Gastroesophageal sphincter (tissue), 4 donors: ENCODE data around the gene OR1N1. TPM values are rescaled to one million over a fixed set of nuclear protein-coding genes. Genes with fewer than 3 reads are reported as not detected.

Experiments
- ATAC-seq: fragments of 150-250 bp; one replicate; pipeline ENCODE4 v1.9.1; 2016; ENCODE audit warnings: mild to moderate bottlenecking, moderate library complexity
- H3K27ac ChIP-seq, 4 donors: fragments of 200-600 bp; sonication (generic) in 3 of 4; 1 replicate in 3 of 4; 2 replicates in 1 of 4; pipeline ENCODE4 v1.5.1; 2016 to 2019
- H3K27me3 ChIP-seq: fragments of 200-600 bp; sonication (generic); one replicate; pipeline ENCODE4 v1.5.1; 2019
- H3K36me3 ChIP-seq, 2 donors: fragments of 200-600 bp; sonication (generic); one replicate each; pipeline ENCODE4 v1.5.1; 2019; ENCODE audit warnings: control low read depth in 1 of 2
- H3K4me1 ChIP-seq, 3 donors: fragments of 200-600 bp; sonication (generic); 1 replicate in 2 of 3; 2 replicates in 1 of 3; pipeline ENCODE4 v1.5.1; 2016 to 2019; ENCODE audit warnings: control low read depth in 2 of 3
- H3K4me3 ChIP-seq, 2 donors: fragments of 200-600 bp; sonication (generic); one replicate each; pipeline ENCODE4 v1.5.1; 2019; ENCODE audit warnings: mild to moderate bottlenecking in 1 of 2, moderate library complexity in 1 of 2
- H3K9me3 ChIP-seq, 3 donors: fragments of 200-600 bp; sonication (generic); one replicate each; pipeline ENCODE4 v1.5.1; 2017 to 2019; ENCODE audit warnings: control low read depth in 2 of 3
- CTCF ChIP-seq, 4 experiments: fragments of 200-600 bp in 2 of 4; fragments of 450-650 bp in 2 of 4; sonication (generic) in 1 of 4; IDR thresholded peaks; one replicate each; pipeline ENCODE4 v1.5.1; 2017 to 2019; ENCODE audit warnings: antibody characterized with exemption in 4 of 4, mild to moderate bottlenecking in 2 of 4, moderate library complexity in 2 of 4
- EP300 ChIP-seq: sonication (generic); formaldehyde crosslinking; IDR thresholded peaks from one replicate; pipeline ENCODE4 v1.6.1; 2017; ENCODE audit warnings: antibody characterized with exemption, mild to moderate bottlenecking
- POLR2A ChIP-seq, 2 donors: fragments of 450-650 bp; IDR thresholded peaks; one replicate each; pipeline ENCODE4 v1.6.1; 2017; ENCODE audit warnings: antibody characterized with exemption in 2 of 2, mild to moderate bottlenecking in 2 of 2, moderate library complexity in 1 of 2
- POLR2AphosphoS5 ChIP-seq: sonication (generic); formaldehyde crosslinking; IDR thresholded peaks from one replicate; pipeline ENCODE4 v1.6.1; 2017; ENCODE audit warnings: antibody characterized with exemption
- WGBS, 2 donors: methylation state at CpG; one replicate each; pipeline ENCODE4 v1.1.5; 2018; ENCODE audit warnings: low coverage in 1 of 2; 5-methylcytosine and 5-hydroxymethylcytosine counted together
- total RNA-seq, 4 donors: library from RNA; depleted of rRNA; stranded (reverse); fragments of >200 nt; gene quantifications; one replicate each; pipeline ENCODE4 v1.1.0, GENCODE V29; 2016

The OR1N1 gene
- total RNA-seq, result not detected

- Histone ChIP-seq H3K4me1 (no peaks in the 10 kb centered on the region), H3K36me3 (no peaks in the 10 kb centered on the region), H3K9me3 (no peaks in the 10 kb centered on the region), H3K4me3 (no peak within 1 kb of the TSS), H3K27ac (no peak within 1 kb of the TSS), H3K27me3 (peaks cover 4% of the 10 kb centered on the region)
- no peak for ATAC-seq
- WGBS, 2 donors, result 82 to 90% methylated on average over 3 of the region's 3 CpGs
- TF ChIP-seq POLR2A (IDR thresholded peaks at IDR 0.05), result no peak
- no peak for TF ChIP-seq POLR2AphosphoS5
- no peak for TF ChIP-seq EP300
- no peak for TF ChIP-seq CTCF (IDR thresholded peaks at IDR 0.05)
These were observed at the start of gene OR1N1 for GRCh38 chr9:122527193-122527592. Gene OR1N1 (minus strand): TSS chr9:122527293. CDS start chr9:122527293, 0 bp downstream.

GRCh38 chr9:122572456-122572855, 45.4 kb upstream of the OR1N1 start:
- Histone ChIP-seq H3K4me3 (no peak overlapping the region), H3K27ac (no peak overlapping the region), H3K36me3 (no peaks in the 10 kb centered on the region), H3K9me3 (peaks cover 0 to 8% (median 0%) of the 10 kb centered on the region in 3 donors), H3K27me3 (no peaks in the 10 kb centered on the region), H3K4me1 (no peaks in the 10 kb centered on the region)
- 63 to 75% methylated on average over 2 of the region's 2 CpGs for WGBS, 2 donors
- ATAC-seq, result no peak
- TF ChIP-seq POLR2A (IDR thresholded peaks at IDR 0.05) (no peak), CTCF (IDR thresholded peaks at IDR 0.05) (no peak), EP300 (no peak), POLR2AphosphoS5 (no peak)

GRCh38 chr9:122567901-122568300, 40.8 kb upstream of the OR1N1 start:
- ATAC-seq, result no peak
- Histone ChIP-seq H3K4me1 (no peaks in the 10 kb centered on the region), H3K9me3 (peaks cover 0 to 23% (median 0%) of the 10 kb centered on the region in 3 donors), H3K27me3 (no peaks in the 10 kb centered on the region), H3K36me3 (no peaks in the 10 kb centered on the region), H3K4me3 (no peak overlapping the region), H3K27ac (no peak overlapping the region)
- WGBS, 2 donors, result 72 to 85% methylated on average over 4 of the region's 4 CpGs
- TF ChIP-seq POLR2AphosphoS5 (no peak), CTCF (IDR thresholded peaks at IDR 0.05) (no peak), EP300 (no peak), POLR2A (IDR thresholded peaks at IDR 0.05) (no peak)

- no peak for TF ChIP-seq POLR2A (IDR thresholded peaks at IDR 0.05)
- no peak for TF ChIP-seq POLR2AphosphoS5
- no peak for TF ChIP-seq CTCF (IDR thresholded peaks at IDR 0.05)
- TF ChIP-seq EP300, result no peak
- Histone ChIP-seq H3K36me3 (no peaks in the 10 kb centered on the region), H3K27ac (no peak overlapping the region), H3K27me3 (no peaks in the 10 kb centered on the region), H3K4me1 (no peaks in the 10 kb centered on the region), H3K4me3 (no peak overlapping the region), H3K9me3 (peaks cover 0 to 54% (median 0%) of the 10 kb centered on the region in 3 donors)
- ATAC-seq, result no peak
- WGBS, 2 donors, result 51 to 70% methylated on average over 2 to 4 of the region's 9 CpGs
These were observed 35.2 kb upstream of the OR1N1 start for GRCh38 chr9:122562134-122562760.

GRCh38 chr9:122561446-122561845, 34.4 kb upstream of the OR1N1 start:
- ATAC-seq, result no peak
- WGBS, 2 donors, result 52 to 62% methylated on average over 2 of the region's 4 CpGs
- no peak overlapping the region for H3K27ac ChIP-seq
- H3K9me3 ChIP-seq, result peaks cover 0 to 54% (median 0%) of the 10 kb centered on the region in 3 donors
- no peaks in the 10 kb centered on the region for H3K27me3 ChIP-seq
- no peaks in the 10 kb centered on the region for H3K36me3 ChIP-seq
- no peaks in the 10 kb centered on the region for H3K4me1 ChIP-seq
- TF ChIP-seq POLR2A (IDR thresholded peaks at IDR 0.05) (no peak), EP300 (no peak), POLR2AphosphoS5 (no peak), CTCF (IDR thresholded peaks at IDR 0.05) (no peak)
- no peak overlapping the region for H3K4me3 ChIP-seq
